Activated T-cell treated with anti-CD3 and anti-CD28 coated beads for 48 hours (primary cell): ENCODE results near the gene PRRX2.

Source experiments
- DNase-seq: peaks from one replicate; pipeline ENCODE4 v3.0.0-alpha.2; 2020; ENCODE audit warnings: low read depth

The PRRX2 gene

GRCh38 chr9:129709438-129710168, 44.2 kb downstream of the PRRX2 start:
- DNase-seq = no peak

GRCh38 chr9:129710169-129710453, 44.7 kb downstream of the PRRX2 start:
- no peak for DNase-seq

GRCh38 chr9:129712634-129713401, 47.4 kb downstream of the PRRX2 start:
- DNase-seq = no peak

GRCh38 chr9:129713402-129713679, 47.9 kb downstream of the PRRX2 start:
- DNase-seq = no peak

- no peak for DNase-seq
These were observed 49.1 kb downstream of the PRRX2 start for GRCh38 chr9:129714511-129715061.

- DNase-seq = no peak
These were observed 50.6 kb downstream of the PRRX2 start for GRCh38 chr9:129716091-129716490.

GRCh38 chr9:129717991-129718390, 52.5 kb downstream of the PRRX2 start:
- DNase-seq = no peak

GRCh38 chr9:129718647-129719046, 53.2 kb downstream of the PRRX2 start:
- DNase-seq = no peak

- no peak for DNase-seq
These were observed 53.7 kb downstream of the PRRX2 start for GRCh38 chr9:129719135-129719534.

GRCh38 chr9:129720181-129720864, 54.9 kb downstream of the PRRX2 start:
- no peak for DNase-seq

- no peak for DNase-seq
These were observed 55.6 kb downstream of the PRRX2 start for GRCh38 chr9:129720865-129721545.

- DNase-seq = no peak
These were observed 57.5 kb downstream of the PRRX2 start for GRCh38 chr9:129722913-129723312.

- DNase-seq = no peak
These were observed 59.2 kb downstream of the PRRX2 start for GRCh38 chr9:129724456-129725190.

- DNase-seq = no peak
These were observed 60.4 kb downstream of the PRRX2 start for GRCh38 chr9:129725795-129726251.

GRCh38 chr9:129726322-129727160, 61.1 kb downstream of the PRRX2 start:
- peak; percentile 63 for DNase-seq

- DNase-seq = no peak
These were observed 63.3 kb downstream of the PRRX2 start for GRCh38 chr9:129728744-129729143.

GRCh38 chr9:129731477-129732085, 66.1 kb downstream of the PRRX2 start:
- no peak for DNase-seq

GRCh38 chr9:129732100-129732499, 66.7 kb downstream of the PRRX2 start:
- DNase-seq = no peak

GRCh38 chr9:129732946-129733631, 67.6 kb downstream of the PRRX2 start:
- DNase-seq = no peak

- DNase-seq = no peak
These were observed 68.1 kb downstream of the PRRX2 start for GRCh38 chr9:129733632-129733953.
